ENCODE measurements around the gene CDH26.

DNA sequence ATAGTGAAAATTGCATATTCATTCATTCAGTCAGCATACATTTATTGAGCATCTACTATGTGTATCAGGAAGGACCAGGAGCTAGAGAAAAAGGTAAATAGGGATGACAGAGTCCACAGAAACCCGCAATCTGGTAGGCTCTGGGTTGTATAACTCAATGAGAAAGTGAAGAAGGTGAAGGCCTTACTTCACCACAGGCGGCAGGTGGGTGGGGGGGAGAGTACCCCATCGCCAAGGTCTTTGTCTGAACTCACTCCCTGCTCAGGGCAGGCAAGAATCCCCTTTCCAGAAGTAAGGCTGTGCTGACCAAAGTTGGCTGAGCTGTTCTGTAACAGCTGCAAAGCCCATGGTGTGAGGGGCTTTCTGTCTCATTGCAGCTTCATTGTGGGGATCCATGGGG is 81.3 kb downstream of the CDH26 start:
- TF ChIP-seq, protein P1, sequence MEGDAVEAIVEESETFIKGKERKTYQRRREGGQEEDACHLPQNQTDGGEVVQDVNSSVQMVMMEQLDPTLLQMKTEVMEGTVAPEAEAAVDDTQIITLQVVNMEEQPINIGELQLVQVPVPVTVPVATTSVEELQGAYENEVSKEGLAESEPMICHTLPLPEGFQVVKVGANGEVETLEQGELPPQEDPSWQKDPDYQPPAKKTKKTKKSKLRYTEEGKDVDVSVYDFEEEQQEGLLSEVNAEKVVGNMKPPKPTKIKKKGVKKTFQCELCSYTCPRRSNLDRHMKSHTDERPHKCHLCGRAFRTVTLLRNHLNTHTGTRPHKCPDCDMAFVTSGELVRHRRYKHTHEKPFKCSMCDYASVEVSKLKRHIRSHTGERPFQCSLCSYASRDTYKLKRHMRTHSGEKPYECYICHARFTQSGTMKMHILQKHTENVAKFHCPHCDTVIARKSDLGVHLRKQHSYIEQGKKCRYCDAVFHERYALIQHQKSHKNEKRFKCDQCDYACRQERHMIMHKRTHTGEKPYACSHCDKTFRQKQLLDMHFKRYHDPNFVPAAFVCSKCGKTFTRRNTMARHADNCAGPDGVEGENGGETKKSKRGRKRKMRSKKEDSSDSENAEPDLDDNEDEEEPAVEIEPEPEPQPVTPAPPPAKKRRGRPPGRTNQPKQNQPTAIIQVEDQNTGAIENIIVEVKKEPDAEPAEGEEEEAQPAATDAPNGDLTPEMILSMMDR (IDR thresholded peaks at IDR 0.05; ENCODE audit: insufficient read depth, low read length, poor library complexity, severe bottlenecking), result no peak
- TF ChIP-seq EZH2phosphoT487 (conservative IDR thresholded peaks at IDR 0.05; ENCODE audit: low read length), result no peak
